DND-41 (cell line): Measurements from ENCODE around the gene GOSR1.
"Not testable (repeated sequence)": the region's sequence is repeated elsewhere in the genome, so short reads cannot be mapped to it uniquely, and the experiment has no call there.

Experiments
- ATAC-seq: fragments of 200-7000 bp; cut with Tn5 transposase; 3 replicates; pipeline ENCODE4 v1.9.1; 2021; ENCODE audit warnings: low read depth; ENCODE audit not compliant: insufficient read depth
- DNase-seq: peaks from one replicate; pipeline ENCODE4 v3.0.0-alpha.2; 2020
- H2AFZ ChIP-seq: 2 replicates; pipeline ENCODE4 v1.6.0; 2012; ENCODE audit warnings: low read depth, low read length
- H3K27ac ChIP-seq: 2 replicates; pipeline ENCODE4 v1.5.1; 2012; ENCODE audit warnings: low read length, inconsistent platforms
- H3K27me3 ChIP-seq: fragments of 200-600 bp; sonication (generic); 2 replicates; pipeline ENCODE4 v1.6.0; 2012; ENCODE audit warnings: low read length, mild to moderate bottlenecking, inconsistent platforms; ENCODE audit not compliant: insufficient read depth, poor library complexity
- H3K36me3 ChIP-seq: 2 replicates; pipeline ENCODE4 v1.5.1; 2012; ENCODE audit warnings: low read length, inconsistent platforms; ENCODE audit not compliant: insufficient read depth
- H3K4me1 ChIP-seq: 2 replicates; pipeline ENCODE4 v1.5.1; 2012; ENCODE audit warnings: mild to moderate bottlenecking, low read length; ENCODE audit not compliant: insufficient read depth
- H3K4me2 ChIP-seq: 2 replicates; pipeline ENCODE4 v1.6.0; 2012; ENCODE audit warnings: mild to moderate bottlenecking, moderate library complexity, low read length, inconsistent platforms; ENCODE audit not compliant: insufficient read depth
- H3K4me3 ChIP-seq, 2 experiments: fragments of 200-600 bp in 1 of 2; shearing (Covaris generic) in 1 of 2; 2 replicates each; pipeline ENCODE4 v1.5.1; 2012 to 2016; ENCODE audit warnings: inconsistent platforms in 2 of 2, low read length in 2 of 2, mild to moderate bottlenecking in 2 of 2, low read depth in 1 of 2, moderate library complexity in 1 of 2
- H3K79me2 ChIP-seq: 2 replicates; pipeline ENCODE4 v1.6.0; 2012; ENCODE audit warnings: low read length, inconsistent platforms; ENCODE audit not compliant: insufficient read depth
- H3K9ac ChIP-seq: 2 replicates; pipeline ENCODE4 v1.6.0; 2012; ENCODE audit warnings: low read depth, mild to moderate bottlenecking, inconsistent platforms, low read length, moderate library complexity
- H3K9me3 ChIP-seq: 2 replicates; pipeline ENCODE4 v1.5.1; 2012; ENCODE audit warnings: low read length, moderate library complexity, mild to moderate bottlenecking, inconsistent platforms; ENCODE audit not compliant: insufficient read depth, severe bottlenecking
- H4K20me1 ChIP-seq: 2 replicates; pipeline ENCODE4 v1.6.0; 2012; ENCODE audit warnings: low read length; ENCODE audit not compliant: insufficient read depth
- CTCF ChIP-seq: IDR thresholded peaks from 2 replicates; pipeline ENCODE4 v1.5.1; 2012; ENCODE audit warnings: borderline replicate concordance, low read length, moderate library complexity, mild to moderate bottlenecking; ENCODE audit not compliant: poor library complexity, severe bottlenecking; ENCODE audit errors: extremely low read depth
- EZH2 ChIP-seq: IDR thresholded peaks from 3 replicates; pipeline ENCODE4 v1.6.1; 2012; ENCODE audit warnings: borderline replicate concordance, low read depth, mild to moderate bottlenecking, moderate library complexity, low read length, inconsistent platforms; ENCODE audit not compliant: severe bottlenecking

GOSR1 gene

GRCh38 chr17:30521766-30522165 lies 44.6 kb downstream of the GOSR1 start:
- Histone ChIP-seq H3K27me3 (no peaks in the 10 kb centered on the region), H3K36me3 (peaks cover 56% of the 10 kb centered on the region), H3K9me3 (peaks cover 9% of the 10 kb centered on the region), H3K4me3 (no peak overlapping the region), H3K79me2 (no peaks in the 10 kb centered on the region), H3K9ac (no peak overlapping the region), H3K4me2 (no peak overlapping the region), H3K27ac (no peak overlapping the region), H3K4me1 (no peaks in the 10 kb centered on the region), H4K20me1 (no peaks in the 10 kb centered on the region), H2AFZ (no peak overlapping the region)
- ATAC-seq = no peak
- no peak for TF ChIP-seq CTCF
- no peak for TF ChIP-seq EZH2
- DNase-seq = no peak

DNA sequence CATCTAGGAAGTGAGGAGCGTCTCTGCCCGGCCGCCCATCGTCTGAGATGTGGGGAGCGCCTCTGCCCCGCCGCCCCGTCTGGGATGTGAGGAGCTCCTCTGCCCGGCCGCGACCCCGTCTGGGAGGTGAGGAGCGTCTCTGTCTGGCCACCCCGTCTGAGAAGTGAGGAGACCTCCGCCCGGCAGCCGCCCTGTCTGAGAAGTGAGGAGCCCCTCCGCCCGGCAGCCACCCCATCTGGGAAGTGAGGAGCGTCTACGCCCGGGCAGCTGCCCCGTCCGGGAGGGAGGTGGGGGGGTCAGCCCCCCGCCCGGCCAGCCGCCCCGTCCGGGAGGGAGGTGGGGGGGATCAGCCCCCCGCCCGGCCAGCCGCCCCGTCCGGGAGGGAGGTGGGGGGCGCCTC lies 46.0 kb downstream of the GOSR1 start:
- not testable (repeated sequence) for H2AFZ ChIP-seq, H3K4me1 ChIP-seq, DNase-seq, H3K9me3 ChIP-seq, H3K79me2 ChIP-seq, ATAC-seq, H3K27me3 ChIP-seq, H3K4me2 ChIP-seq, H3K4me3 ChIP-seq, H3K27ac ChIP-seq, H4K20me1 ChIP-seq, H3K9ac ChIP-seq
- H3K36me3 ChIP-seq = peaks cover 50% of the 10 kb centered on the region

GRCh38 chr17:30524847-30525246 lies 47.6 kb downstream of the GOSR1 start:
- H3K9ac ChIP-seq = no peak overlapping the region
- ATAC-seq = no peak
- H3K79me2 ChIP-seq = no peaks in the 10 kb centered on the region
- H3K4me1 ChIP-seq = no peaks in the 10 kb centered on the region
- no peak overlapping the region for H3K4me3 ChIP-seq
- peaks cover 9% of the 10 kb centered on the region for H3K9me3 ChIP-seq
- H2AFZ ChIP-seq = no peak overlapping the region
- H3K4me2 ChIP-seq = no peak overlapping the region
- H4K20me1 ChIP-seq = no peaks in the 10 kb centered on the region
- DNase-seq = no peak
- H3K27ac ChIP-seq = no peak overlapping the region
- H3K36me3 ChIP-seq = peaks cover 40% of the 10 kb centered on the region
- H3K27me3 ChIP-seq = no peaks in the 10 kb centered on the region
- no peak for TF ChIP-seq CTCF
- TF ChIP-seq EZH2 = no peak

DNA sequence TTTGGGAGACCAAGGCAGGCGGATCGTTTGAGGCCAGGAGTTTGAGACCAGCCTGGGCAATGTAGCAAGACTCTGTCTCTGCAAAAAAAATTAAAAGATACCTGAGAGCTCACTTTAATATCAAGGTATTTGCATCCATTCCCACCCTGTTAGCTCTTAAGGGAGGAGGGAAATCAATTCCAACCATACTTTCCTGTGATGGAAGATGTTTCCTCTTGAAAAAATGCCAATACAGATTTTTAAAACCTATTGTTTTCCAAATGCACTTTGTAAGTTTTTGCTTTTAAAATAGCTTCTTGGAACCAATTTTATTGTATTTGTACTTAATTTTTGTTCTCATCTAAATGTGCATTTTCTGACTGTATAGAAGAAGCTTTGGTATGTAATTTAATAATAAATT lies 49.2 kb downstream of the GOSR1 start:
- ATAC-seq (no peak), DNase-seq (no peak)
- no peak for TF ChIP-seq EZH2
- TF ChIP-seq CTCF = no peak
- Histone ChIP-seq H3K4me1 (no peaks in the 10 kb centered on the region), H2AFZ (no peak overlapping the region), H3K4me3 (no peak overlapping the region), H3K27ac (no peak overlapping the region), H3K9ac (no peak overlapping the region), H3K79me2 (no peaks in the 10 kb centered on the region), H3K9me3 (peaks cover 9% of the 10 kb centered on the region), H3K4me2 (no peak overlapping the region), H4K20me1 (no peaks in the 10 kb centered on the region), H3K36me3 (peaks cover 25% of the 10 kb centered on the region), H3K27me3 (no peaks in the 10 kb centered on the region)

- H3K4me1 ChIP-seq, H2AFZ ChIP-seq, H3K4me3 ChIP-seq, H3K36me3 ChIP-seq, H3K27me3 ChIP-seq, H3K9me3 ChIP-seq, H3K4me2 ChIP-seq, DNase-seq, H4K20me1 ChIP-seq, H3K9ac ChIP-seq, ATAC-seq, H3K27ac ChIP-seq, H3K79me2 ChIP-seq: not testable (repeated sequence)
These were observed 51.5 kb downstream of the GOSR1 start for GRCh38 chr17:30528701-30529100.
